A673 (cell line): ENCODE measurements around the gene NFKBIA. TPM values are rescaled to one million over a fixed set of nuclear protein-coding genes. Genes with fewer than 3 reads are reported as not detected.

ENCODE experiments used
- BruUV-seq: library from RNA; stranded (reverse); fragments of 400-500 nt; replicated peaks from 2 replicates; lab custom pipeline; 2021; lab: Mats Ljungman, UMichigan
- CTCF ChIA-PET: fragments of 300-600 bp; sonication (Branson Sonifier 250); formaldehyde crosslinking; loops from one replicate; lab custom pipeline; 2022; ENCODE audit warnings: antibody characterized with exemption; lab: Charles Lee
- POLR2A ChIA-PET: fragments of 300-600 bp; sonication (Branson Sonifier 250); formaldehyde crosslinking; loops from one replicate; lab custom pipeline; 2022; ENCODE audit warnings: antibody characterized with exemption; ENCODE audit not compliant: low non-redundant PET; lab: Charles Lee
- DNase-seq: peaks from one replicate; pipeline ENCODE4 v3.0.0-alpha.2; 2015; ENCODE audit warnings: low spot score
- H3K27ac ChIP-seq: fragments of 200-600 bp; sonication (generic); 2 replicates; pipeline ENCODE4 v1.5.1; 2016; ENCODE audit warnings: mixed run types, low read depth, mild to moderate bottlenecking, mixed read lengths, antibody characterized with exemption, low read length; ENCODE audit not compliant: poor library complexity, severe bottlenecking
- H3K27me3 ChIP-seq: fragments of 200-600 bp; sonication (generic); replicated peaks from 2 replicates; pipeline ENCODE4 v1.6.1; 2017; ENCODE audit warnings: mixed run types, low read depth, mild to moderate bottlenecking, mixed read lengths, antibody characterized with exemption, low read length; ENCODE audit not compliant: insufficient read depth, poor library complexity
- H3K36me3 ChIP-seq: fragments of 200-600 bp; sonication (generic); 2 replicates; pipeline ENCODE4 v1.6.1; 2016; ENCODE audit warnings: mixed run types, mild to moderate bottlenecking, mixed read lengths, antibody characterized with exemption, low read length; ENCODE audit not compliant: insufficient read depth, poor library complexity, severe bottlenecking
- H3K4me1 ChIP-seq: fragments of 200-600 bp; sonication (generic); 2 replicates; pipeline ENCODE4 v1.6.1; 2017; ENCODE audit warnings: mixed run types, mild to moderate bottlenecking, mixed read lengths, antibody characterized with exemption, low read length; ENCODE audit not compliant: insufficient read depth, poor library complexity, severe bottlenecking
- H3K4me3 ChIP-seq: fragments of 200-600 bp; sonication (generic); 2 replicates; pipeline ENCODE4 v1.5.1; 2016; ENCODE audit warnings: low read depth, mixed run types, mild to moderate bottlenecking, mixed read lengths, low read length; ENCODE audit not compliant: poor library complexity, severe bottlenecking
- H3K9me3 ChIP-seq: fragments of 200-600 bp; sonication (generic); 2 replicates; pipeline ENCODE4 v1.6.1; 2016; ENCODE audit warnings: mixed run types, low read depth, mild to moderate bottlenecking, mixed read lengths, antibody characterized with exemption, low read length; ENCODE audit not compliant: poor library complexity, severe bottlenecking
- EZH2 ChIP-seq: fragments of 200-600 bp; sonication (generic); IDR thresholded peaks from 2 replicates; pipeline ENCODE4 v1.6.1; 2017; ENCODE audit warnings: borderline replicate concordance, low read depth, mild to moderate bottlenecking, mixed read lengths, antibody characterized with exemption, low read length; ENCODE audit not compliant: poor library complexity, severe bottlenecking
- intact Hi-C: fragments of 100-400 bp; cut with micrococcal nuclease; formaldehyde crosslinking; loops from one replicate; pipeline ENCODE4 v1.10.0; 2022; ENCODE audit not compliant: unreplicated experiment
- total RNA-seq: library from RNA; stranded (reverse); gene quantifications from 2 replicates; pipeline ENCODE4 v1.2.3, GENCODE V29; 2021
- TF ChIP-seq, protein P1 (sequence below): fragments of 300-800, 200-600 bp; sonication (generic); conservative IDR thresholded peaks from 2 replicates; pipeline ENCODE4 v1.5.1; 2017; ENCODE audit warnings: low read depth, mild to moderate bottlenecking, antibody characterized with exemption, low read length, moderate library complexity, mixed read lengths

Gene NFKBIA
- total RNA-seq, 1 experiment from 2014 or later: 73.9 TPM

DNA sequence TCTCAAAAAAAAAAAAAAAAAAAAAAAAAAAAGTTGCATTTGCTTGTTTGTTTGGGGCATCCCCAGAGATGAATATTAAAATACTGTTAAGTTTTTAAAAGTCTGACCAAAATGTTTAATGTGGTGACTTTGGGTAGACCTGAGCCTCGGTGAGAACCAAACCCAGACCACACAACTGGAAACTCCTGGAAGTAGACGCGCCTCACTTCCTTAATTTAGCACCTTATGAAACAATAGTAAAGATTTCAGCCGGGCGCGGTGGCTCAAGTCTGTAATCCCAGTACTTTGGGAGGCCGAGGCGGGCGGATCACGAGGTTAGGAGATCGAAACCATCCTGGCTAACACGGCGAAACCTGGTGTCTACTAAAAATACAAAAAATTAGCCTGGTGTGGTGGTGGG is 9.3 kb downstream of the NFKBIA start:
- TF ChIP-seq, protein P1, sequence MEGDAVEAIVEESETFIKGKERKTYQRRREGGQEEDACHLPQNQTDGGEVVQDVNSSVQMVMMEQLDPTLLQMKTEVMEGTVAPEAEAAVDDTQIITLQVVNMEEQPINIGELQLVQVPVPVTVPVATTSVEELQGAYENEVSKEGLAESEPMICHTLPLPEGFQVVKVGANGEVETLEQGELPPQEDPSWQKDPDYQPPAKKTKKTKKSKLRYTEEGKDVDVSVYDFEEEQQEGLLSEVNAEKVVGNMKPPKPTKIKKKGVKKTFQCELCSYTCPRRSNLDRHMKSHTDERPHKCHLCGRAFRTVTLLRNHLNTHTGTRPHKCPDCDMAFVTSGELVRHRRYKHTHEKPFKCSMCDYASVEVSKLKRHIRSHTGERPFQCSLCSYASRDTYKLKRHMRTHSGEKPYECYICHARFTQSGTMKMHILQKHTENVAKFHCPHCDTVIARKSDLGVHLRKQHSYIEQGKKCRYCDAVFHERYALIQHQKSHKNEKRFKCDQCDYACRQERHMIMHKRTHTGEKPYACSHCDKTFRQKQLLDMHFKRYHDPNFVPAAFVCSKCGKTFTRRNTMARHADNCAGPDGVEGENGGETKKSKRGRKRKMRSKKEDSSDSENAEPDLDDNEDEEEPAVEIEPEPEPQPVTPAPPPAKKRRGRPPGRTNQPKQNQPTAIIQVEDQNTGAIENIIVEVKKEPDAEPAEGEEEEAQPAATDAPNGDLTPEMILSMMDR: no peak
- no peak for TF ChIP-seq EZH2
- BruUV-seq: no TSS peak
- Histone ChIP-seq H3K9me3 (no peaks in the 10 kb centered on the region), H3K27me3 (no peaks in the 10 kb centered on the region), H3K4me1 (peaks cover 7% of the 10 kb centered on the region), H3K4me3 (no peak overlapping the region), H3K27ac (no peak overlapping the region), H3K36me3 (peaks cover 1% of the 10 kb centered on the region)
- no peak for DNase-seq
- ChIA-PET POLR2A (no interaction called here), CTCF (no interaction called here)
- intact Hi-C loops: no loop called here

DNA sequence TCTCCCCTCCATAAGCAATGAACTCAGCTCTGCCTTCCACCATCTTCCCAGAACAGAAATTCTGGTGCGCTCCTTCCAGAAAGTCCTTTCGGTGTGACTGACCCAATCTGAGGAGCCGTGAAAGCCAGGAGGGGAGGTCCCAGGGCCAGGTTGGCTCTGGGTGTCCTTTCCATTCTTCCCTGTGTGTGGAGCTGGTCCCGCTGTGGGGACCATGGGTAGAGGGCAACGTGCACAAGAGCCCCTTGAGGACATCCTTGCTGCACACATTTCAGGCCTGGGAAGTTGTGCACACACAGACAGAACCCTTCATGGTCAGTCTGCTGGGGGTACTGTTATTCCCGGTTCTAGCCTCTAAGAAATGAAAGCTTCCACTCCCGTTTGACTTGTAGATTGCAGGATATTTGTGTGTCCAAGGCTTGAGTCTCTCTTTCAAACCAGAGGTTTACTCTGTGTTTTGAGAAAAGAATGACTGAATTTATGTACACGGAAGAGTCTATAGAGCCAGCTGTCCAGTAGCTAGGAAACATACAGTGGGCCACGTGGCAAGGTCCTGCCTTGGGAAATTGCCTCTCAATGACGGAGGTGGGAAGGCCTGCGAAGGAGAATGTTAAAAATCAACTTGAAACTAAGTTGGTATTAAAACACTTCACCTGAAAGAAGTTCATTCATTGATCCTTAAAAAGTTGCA is 10.1 kb downstream of the NFKBIA start:
- no peak overlapping the region for H3K4me3 ChIP-seq
- H3K9me3 ChIP-seq: no peaks in the 10 kb centered on the region
- no peaks in the 10 kb centered on the region for H3K36me3 ChIP-seq
- BruUV-seq: no TSS peak
- intact Hi-C loops: no loop called here
- peaks cover 7% of the 10 kb centered on the region for H3K4me1 ChIP-seq
- H3K27me3 ChIP-seq: no peaks in the 10 kb centered on the region
- TF ChIP-seq, protein P1: no peak
- TF ChIP-seq EZH2: no peak
- ChIA-PET POLR2A (no interaction called here), CTCF (no interaction called here)
- DNase-seq: no peak
- no peak overlapping the region for H3K27ac ChIP-seq

DNA sequence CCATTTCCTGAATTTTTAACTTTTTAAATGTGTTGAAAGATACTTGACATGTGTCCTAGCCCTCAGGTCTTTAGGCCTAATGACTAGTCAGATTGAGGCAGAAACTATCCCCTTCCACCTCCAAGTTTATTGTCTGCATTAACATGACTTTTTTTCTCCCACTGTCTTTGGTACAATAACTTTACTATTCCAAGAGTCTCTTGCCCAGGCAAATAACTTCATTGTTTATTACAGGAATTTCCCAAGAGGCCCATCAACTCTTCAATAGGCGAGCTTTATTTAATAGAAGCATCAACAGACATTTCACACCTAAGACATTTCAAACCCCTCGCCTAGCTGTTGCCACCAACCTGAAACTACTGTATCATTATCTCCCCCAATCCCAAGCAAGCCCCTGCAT is 10.7 kb downstream of the NFKBIA start:
- Histone ChIP-seq H3K27ac (no peak overlapping the region), H3K36me3 (no peaks in the 10 kb centered on the region), H3K4me1 (peaks cover 7% of the 10 kb centered on the region), H3K4me3 (no peak overlapping the region), H3K27me3 (no peaks in the 10 kb centered on the region), H3K9me3 (no peaks in the 10 kb centered on the region)
- CTCF ChIA-PET: no interaction called here
- intact Hi-C loops: no loop called here
- TF ChIP-seq EZH2: no peak
- BruUV-seq: no TSS peak
- POLR2A ChIA-PET: no interaction called here
- DNase-seq: no peak
